DOHH2 (cell line): ENCODE data around the gene RAD51B.

ENCODE experiments used
- CTCF ChIP-seq: fragments of 200-600 bp; sonication (generic); IDR thresholded peaks from one replicate; pipeline ENCODE4 v1.5.1; 2014; ENCODE audit warnings: antibody characterized with exemption, mild to moderate bottlenecking, low read depth, low read length; ENCODE audit not compliant: poor library complexity, severe bottlenecking
- EZH2phosphoT487 ChIP-seq: fragments of 200-600 bp; sonication (generic); IDR thresholded peaks from 2 replicates; pipeline ENCODE4 v1.6.1; 2017; ENCODE audit warnings: borderline replicate concordance, mild to moderate bottlenecking, antibody characterized with exemption, low read length, moderate library complexity, mixed read lengths

GRCh38 chr14:67999290-67999689 lies 179.7 kb downstream of the RAD51B start:
- no peak for TF ChIP-seq CTCF
- no peak for TF ChIP-seq EZH2phosphoT487
